Smooth muscle cell (in vitro differentiated cells): ENCODE measurements around the gene CDC42SE1. TPM values are rescaled to one million over a fixed set of nuclear protein-coding genes. Genes with fewer than 3 reads are reported as not detected.
A peak's percentile ranks its signal among the peaks of the same experiment; 100 is the strongest.

Source experiments
- DNase-seq: peaks from one replicate; lab custom pipeline; 2025; ENCODE audit not compliant: unreplicated experiment; lab: John Stamatoyannopoulos, UW
- H2AFZ ChIP-seq: fragments of 200-600 bp; sonication (generic); 2 replicates; pipeline ENCODE4 v1.6.0; 2016; ENCODE audit warnings: antibody characterized with exemption, low read depth, mild to moderate bottlenecking
- H3F3A ChIP-seq: fragments of 200-600 bp; sonication (generic); 2 replicates; pipeline ENCODE4 v1.6.0; 2017; ENCODE audit warnings: antibody characterized with exemption, low read depth
- H3K27ac ChIP-seq: fragments of 200-600 bp; sonication (generic); 2 replicates; pipeline ENCODE4 v1.5.1; 2016; ENCODE audit warnings: low read depth, mild to moderate bottlenecking
- H3K27me3 ChIP-seq: fragments of 200-600 bp; sonication (generic); 2 replicates; pipeline ENCODE4 v1.6.1; 2016; ENCODE audit warnings: low read depth, mild to moderate bottlenecking
- H3K36me3 ChIP-seq: fragments of 200-600 bp; sonication (generic); 2 replicates; pipeline ENCODE4 v1.5.1; 2016; ENCODE audit warnings: low read depth
- H3K4me1 ChIP-seq: fragments of 200-600 bp; sonication (generic); 2 replicates; pipeline ENCODE4 v1.5.1; 2016; ENCODE audit warnings: low read depth
- H3K4me2 ChIP-seq: fragments of 200-600 bp; sonication (generic); 2 replicates; pipeline ENCODE4 v1.6.0; 2016; ENCODE audit warnings: mild to moderate bottlenecking
- H3K4me3 ChIP-seq: fragments of 200-600 bp; sonication (generic); 2 replicates; pipeline ENCODE4 v1.5.1; 2016; ENCODE audit warnings: mild to moderate bottlenecking
- H3K79me2 ChIP-seq: fragments of 200-600 bp; sonication (generic); 2 replicates; pipeline ENCODE4 v1.6.0; 2016; ENCODE audit warnings: low read depth, mild to moderate bottlenecking
- H3K9ac ChIP-seq: fragments of 200-600 bp; sonication (generic); 2 replicates; pipeline ENCODE4 v1.6.0; 2016; ENCODE audit warnings: low read depth
- H3K9me3 ChIP-seq: fragments of 200-600 bp; sonication (generic); replicated peaks from 2 replicates; pipeline ENCODE4 v1.5.1; 2016; ENCODE audit warnings: low read depth
- H4K20me1 ChIP-seq: fragments of 200-600 bp; sonication (generic); 2 replicates; pipeline ENCODE4 v1.6.0; 2016; ENCODE audit warnings: low read depth
- CTCF ChIP-seq: fragments of 200-600 bp; sonication (generic); IDR thresholded peaks from 2 replicates; pipeline ENCODE4 v1.5.1; 2017; ENCODE audit warnings: borderline replicate concordance, mild to moderate bottlenecking, antibody characterized with exemption; ENCODE audit not compliant: insufficient read depth, poor library complexity, severe bottlenecking
- WGBS: methylation state at CpG from one replicate; pipeline ENCODE4 v1.1.7; 2016; ENCODE audit warnings: low lambda C conversion rate; 5-methylcytosine and 5-hydroxymethylcytosine counted together
- polyA plus RNA-seq: library from polyadenylated mRNA; unstranded; fragments of >200 nt; fragmentation: Nextera tagmentation; extraction: Ambion mirVana; gene quantifications from 2 replicates; pipeline ENCODE4 v1.2.1, GENCODE V29; 2016
- total RNA-seq: library from RNA; depleted of rRNA; stranded (reverse); fragments of >200 nt; gene quantifications from 2 replicates; pipeline ENCODE4 v1.2.3, GENCODE V29; 2014

CDC42SE1 gene
- total RNA-seq (63.3 and 75.9 TPM in 2 replicates), polyA plus RNA-seq (15.2 and 20.8 TPM in 2 replicates)

- Histone ChIP-seq H3K79me2 (peaks cover 99% of the 10 kb centered on the region), H3F3A (peaks cover 22% of the 10 kb centered on the region), H3K4me1 (peaks cover 27% of the 10 kb centered on the region), H3K27me3 (no peaks in the 10 kb centered on the region), H3K36me3 (peaks cover under 1% of the 10 kb centered on the region), H4K20me1 (peaks cover 51% of the 10 kb centered on the region), H3K27ac (peak within 1 kb of the TSS; percentile 98), H3K4me3 (peak within 1 kb of the TSS; percentile 100), H2AFZ (peak within 1 kb of the TSS; percentile 47), H3K4me2 (peak within 1 kb of the TSS; percentile 98), H3K9me3 (no peaks in the 10 kb centered on the region), H3K9ac (peak within 1 kb of the TSS; percentile 98)
- peak; percentile 50 for TF ChIP-seq CTCF
- under 1% methylated on average over 42 of the region's 58 CpGs for WGBS
- DNase-seq = peak; percentile 33
These were observed at the start of gene CDC42SE1 for GRCh38 chr1:151059109-151060006. Gene CDC42SE1, minus strand, starts transcription at chr1:151059622. Its CDS starts 3,892 bp downstream, at chr1:151055730.

GRCh38 chr1:151108331-151108730, 48.9 kb upstream of the CDC42SE1 start:
- no peaks in the 10 kb centered on the region for H3K4me1 ChIP-seq
- H3F3A ChIP-seq = no peaks in the 10 kb centered on the region
- H3K79me2 ChIP-seq = no peaks in the 10 kb centered on the region
- H2AFZ ChIP-seq = no peak overlapping the region
- H3K27me3 ChIP-seq = no peaks in the 10 kb centered on the region
- no peak overlapping the region for H3K4me2 ChIP-seq
- no peaks in the 10 kb centered on the region for H4K20me1 ChIP-seq
- H3K27ac ChIP-seq = no peak overlapping the region
- no peak overlapping the region for H3K4me3 ChIP-seq
- DNase-seq = no peak
- 90% methylated on average over 5 of the region's 5 CpGs for WGBS
- no peak for TF ChIP-seq CTCF
- H3K9ac ChIP-seq = no peak overlapping the region
- no peaks in the 10 kb centered on the region for H3K9me3 ChIP-seq
- H3K36me3 ChIP-seq = no peaks in the 10 kb centered on the region

- H3K9ac ChIP-seq = no peak overlapping the region
- H2AFZ ChIP-seq = no peak overlapping the region
- H3K27me3 ChIP-seq = no peaks in the 10 kb centered on the region
- WGBS = 87% methylated on average over 2 of the region's 2 CpGs
- H3K4me1 ChIP-seq = no peaks in the 10 kb centered on the region
- no peaks in the 10 kb centered on the region for H4K20me1 ChIP-seq
- H3K4me2 ChIP-seq = no peak overlapping the region
- no peaks in the 10 kb centered on the region for H3K36me3 ChIP-seq
- no peaks in the 10 kb centered on the region for H3K79me2 ChIP-seq
- DNase-seq = no peak
- no peak overlapping the region for H3K27ac ChIP-seq
- TF ChIP-seq CTCF = no peak
- H3F3A ChIP-seq = no peaks in the 10 kb centered on the region
- H3K4me3 ChIP-seq = no peak overlapping the region
- no peaks in the 10 kb centered on the region for H3K9me3 ChIP-seq
These were observed 47.5 kb upstream of the CDC42SE1 start for GRCh38 chr1:151106894-151107293.
